Measurements from ENCODE around the gene CEMP1.
"Not testable (repeated sequence)": the region's sequence is repeated elsewhere in the genome, so short reads cannot be mapped to it uniquely, and the experiment has no call there.

The CEMP1 gene, protein sequence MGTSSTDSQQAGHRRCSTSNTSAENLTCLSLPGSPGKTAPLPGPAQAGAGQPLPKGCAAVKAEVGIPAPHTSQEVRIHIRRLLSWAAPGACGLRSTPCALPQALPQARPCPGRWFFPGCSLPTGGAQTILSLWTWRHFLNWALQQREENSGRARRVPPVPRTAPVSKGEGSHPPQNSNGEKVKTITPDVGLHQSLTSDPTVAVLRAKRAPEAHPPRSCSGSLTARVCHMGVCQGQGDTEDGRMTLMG

DNA sequence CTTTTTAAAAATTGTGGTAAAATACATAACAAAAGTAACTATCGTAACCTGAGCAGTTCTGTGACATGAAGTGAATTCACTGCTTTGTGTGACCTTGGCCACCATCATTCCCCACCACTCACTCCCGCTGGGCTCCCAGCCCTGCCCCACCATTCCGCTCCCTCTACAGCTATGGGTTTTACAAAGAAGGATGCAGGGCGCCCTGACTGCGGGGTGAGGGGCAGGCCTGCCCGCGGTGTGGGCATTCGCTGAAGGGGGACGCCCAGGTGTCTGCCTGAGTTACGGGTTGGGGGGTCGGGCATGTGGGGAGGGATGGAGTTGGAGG is at the start of gene CEMP1:
Gene CEMP1, minus strand, starts transcription at position 38 of the 325 bp plus-strand sequence. CDS start 335 bp downstream, outside the sequence.
- no peak for DNase-seq (ENCODE audit: low read depth)

DNA sequence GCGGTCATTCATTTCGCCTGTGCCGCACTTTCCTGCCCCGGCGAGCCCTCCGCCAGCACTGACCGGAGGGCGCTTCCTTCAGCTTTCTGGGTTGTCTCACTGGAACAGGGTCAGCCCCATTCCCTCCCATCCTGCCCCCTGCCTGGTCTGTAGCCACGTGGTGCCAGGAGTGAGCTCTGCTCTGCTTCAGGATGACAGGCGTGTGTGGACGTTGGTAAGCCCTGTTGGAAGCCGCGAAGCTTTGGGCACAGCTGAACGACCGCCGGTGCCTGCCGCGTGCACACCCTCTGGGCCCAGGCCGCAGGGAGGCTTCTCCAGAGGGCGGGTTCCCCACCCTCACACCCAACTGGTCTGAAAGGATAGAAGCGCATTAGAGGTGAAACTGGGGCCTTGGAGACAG is 49.6 kb upstream of the CEMP1 start:
- DNase-seq (ENCODE audit: low read depth): not testable (repeated sequence)

DNA sequence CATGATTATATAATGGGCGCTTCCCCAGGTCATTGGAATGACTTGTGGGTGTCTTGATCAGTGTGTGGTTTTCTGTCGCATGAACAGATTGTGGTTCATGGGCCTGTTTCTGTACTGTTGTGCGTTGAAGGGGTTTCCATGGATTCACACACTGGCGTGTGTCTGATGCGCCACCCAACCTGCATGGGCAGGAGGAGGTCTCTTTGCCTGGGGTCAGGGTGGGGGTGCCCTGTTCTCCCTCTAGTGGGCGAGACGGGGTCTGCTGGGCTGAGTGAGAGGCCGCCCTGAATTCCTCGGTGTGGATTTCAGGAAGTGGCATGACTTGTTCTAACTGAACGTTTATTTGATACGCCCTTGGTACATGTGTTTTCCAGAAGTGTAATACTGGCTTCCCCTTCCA is 48.9 kb upstream of the CEMP1 start:
- DNase-seq (ENCODE audit: low read depth): not testable (repeated sequence)

DNA sequence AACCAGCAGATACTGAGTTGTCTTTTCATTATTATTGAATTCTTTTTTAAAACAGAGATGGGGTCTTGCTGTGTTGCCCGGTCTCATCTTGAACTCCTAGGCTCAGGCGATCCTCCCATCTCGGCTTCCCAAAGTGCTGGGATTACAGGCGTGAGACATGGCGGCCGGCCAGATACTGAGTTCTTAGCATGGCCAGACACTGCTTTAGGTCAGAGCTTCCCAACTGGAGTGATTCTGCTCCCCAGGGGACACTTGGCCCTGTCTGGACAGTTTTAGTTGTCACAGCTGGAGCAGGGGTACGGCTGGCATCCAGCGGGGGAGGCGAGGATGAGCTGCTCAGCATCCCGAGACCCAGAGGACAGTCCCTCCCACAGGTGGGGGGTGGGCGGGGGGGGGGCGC is 47.7 kb upstream of the CEMP1 start:
- DNase-seq (ENCODE audit: low read depth): not testable (repeated sequence)

DNA sequence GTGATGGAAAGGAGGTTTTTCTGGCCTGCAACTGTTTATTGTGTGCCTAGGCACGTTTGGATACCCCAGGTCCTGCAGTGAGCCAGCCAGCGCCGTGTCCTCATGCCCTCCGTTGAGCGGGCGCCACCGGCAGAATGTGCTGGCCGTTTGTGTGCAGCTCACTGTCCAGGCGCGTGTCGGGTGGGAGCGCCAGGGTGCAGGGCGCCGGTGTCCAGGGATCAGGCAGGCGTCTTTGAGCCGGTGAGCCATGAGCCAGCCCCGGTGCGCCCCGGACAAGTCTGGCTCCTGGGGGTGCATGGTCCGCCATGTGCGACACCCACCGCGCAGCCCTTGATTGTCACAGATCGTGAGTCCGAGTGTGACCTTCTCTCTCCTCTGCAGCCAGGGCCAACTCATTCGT is 45.8 kb upstream of the CEMP1 start:
- DNase-seq (ENCODE audit: low read depth): not testable (repeated sequence)

DNA sequence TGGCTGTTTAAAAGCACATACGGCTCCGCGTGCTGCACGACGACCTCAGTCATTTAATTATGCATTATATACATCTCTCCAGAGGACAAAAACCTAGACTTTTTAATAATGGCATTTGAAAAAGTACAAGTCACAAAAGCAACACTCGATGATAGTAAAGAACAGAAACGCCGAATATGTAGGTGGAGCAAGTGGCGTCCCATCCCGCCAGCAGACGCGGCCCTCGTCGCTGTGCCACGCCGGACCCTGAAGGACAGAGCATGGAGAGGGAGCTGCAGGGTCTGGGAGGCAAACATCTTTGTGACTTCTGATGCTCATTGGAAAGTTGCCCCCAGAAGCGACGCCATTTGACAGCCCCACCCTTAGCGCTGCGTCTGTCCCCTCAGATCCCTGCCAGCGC is 44.6 kb upstream of the CEMP1 start:
- not testable (repeated sequence) for DNase-seq (ENCODE audit: low read depth)

DNA sequence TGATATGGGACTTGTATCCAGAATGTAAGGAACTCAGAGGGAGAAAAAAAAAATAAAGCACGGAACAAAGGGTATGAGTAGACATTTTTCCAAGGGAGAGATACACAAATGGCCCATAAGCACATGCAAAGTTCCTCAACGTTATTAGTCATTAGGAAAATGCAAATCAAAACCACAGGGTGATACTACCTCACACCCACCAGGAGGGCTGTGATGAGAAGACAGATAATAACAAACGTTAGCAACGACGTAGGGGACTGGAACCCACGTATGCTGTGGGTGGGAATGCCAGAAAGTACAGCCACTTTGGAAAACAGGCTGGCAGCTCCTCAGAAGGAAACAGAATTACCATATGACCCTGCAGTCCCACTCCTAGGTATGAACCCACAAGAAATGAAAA is 41.5 kb upstream of the CEMP1 start:
- DNase-seq (ENCODE audit: low read depth): not testable (repeated sequence)

DNA sequence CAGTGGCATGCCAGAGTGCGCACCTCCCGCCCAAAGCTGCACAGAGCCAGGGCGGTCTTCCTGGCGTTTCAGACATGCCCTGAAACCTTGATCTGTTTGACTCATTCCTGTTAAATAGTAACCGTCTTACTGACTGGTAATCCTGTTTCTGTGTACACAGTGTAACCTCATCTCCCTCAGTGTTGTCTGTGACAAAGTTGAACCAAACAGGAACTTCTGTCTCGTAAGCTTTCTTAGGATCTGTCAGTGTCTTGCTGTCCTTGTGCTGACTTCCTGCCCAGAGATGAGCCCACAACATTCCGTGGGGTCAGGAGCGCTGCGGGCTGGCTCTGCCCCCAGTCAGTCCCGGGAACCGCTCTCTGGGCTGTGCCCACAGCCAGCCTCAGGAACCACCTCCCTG is 37.4 kb upstream of the CEMP1 start:
- DNase-seq (ENCODE audit: low read depth): not testable (repeated sequence)

DNA sequence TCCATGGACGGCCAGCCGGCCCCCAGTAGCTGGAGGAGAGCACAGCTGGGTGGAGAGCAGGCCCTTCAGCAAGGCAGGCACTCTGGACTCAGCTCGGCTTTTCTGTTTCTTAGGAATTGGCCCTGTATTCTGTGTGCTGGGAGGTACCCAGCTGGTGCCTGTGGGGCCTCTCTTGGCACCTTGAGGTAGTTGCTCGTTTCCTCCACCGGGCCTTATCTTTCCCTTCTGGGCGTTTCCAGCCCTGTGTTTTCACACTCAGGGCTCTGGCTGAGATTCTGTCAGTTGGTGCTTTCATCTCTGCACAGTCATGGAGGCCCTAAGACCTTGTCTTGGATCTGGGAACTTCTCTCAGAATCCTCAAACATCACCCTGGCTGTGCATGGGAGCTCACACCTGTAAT is 36.3 kb upstream of the CEMP1 start:
- not testable (repeated sequence) for DNase-seq (ENCODE audit: low read depth)

DNA sequence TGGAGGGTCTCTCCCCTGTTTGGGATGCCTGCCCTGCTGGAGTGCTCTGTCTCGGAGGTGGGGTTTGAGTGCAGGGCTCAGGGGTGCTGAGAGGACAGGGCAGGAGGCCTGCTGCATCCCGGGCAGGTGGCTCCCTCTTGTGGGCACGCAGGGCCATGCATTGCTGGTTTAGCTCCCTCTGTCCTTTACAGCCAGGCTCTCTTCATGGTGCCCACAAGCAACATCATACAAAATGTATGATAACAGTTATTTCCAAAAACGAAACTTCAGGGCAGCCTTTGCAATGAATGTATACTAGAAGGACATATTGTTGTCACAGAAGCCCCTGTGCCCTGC is 29.6 kb upstream of the CEMP1 start:
- peak; percentile 52 for DNase-seq (ENCODE audit: low read depth)

DNA sequence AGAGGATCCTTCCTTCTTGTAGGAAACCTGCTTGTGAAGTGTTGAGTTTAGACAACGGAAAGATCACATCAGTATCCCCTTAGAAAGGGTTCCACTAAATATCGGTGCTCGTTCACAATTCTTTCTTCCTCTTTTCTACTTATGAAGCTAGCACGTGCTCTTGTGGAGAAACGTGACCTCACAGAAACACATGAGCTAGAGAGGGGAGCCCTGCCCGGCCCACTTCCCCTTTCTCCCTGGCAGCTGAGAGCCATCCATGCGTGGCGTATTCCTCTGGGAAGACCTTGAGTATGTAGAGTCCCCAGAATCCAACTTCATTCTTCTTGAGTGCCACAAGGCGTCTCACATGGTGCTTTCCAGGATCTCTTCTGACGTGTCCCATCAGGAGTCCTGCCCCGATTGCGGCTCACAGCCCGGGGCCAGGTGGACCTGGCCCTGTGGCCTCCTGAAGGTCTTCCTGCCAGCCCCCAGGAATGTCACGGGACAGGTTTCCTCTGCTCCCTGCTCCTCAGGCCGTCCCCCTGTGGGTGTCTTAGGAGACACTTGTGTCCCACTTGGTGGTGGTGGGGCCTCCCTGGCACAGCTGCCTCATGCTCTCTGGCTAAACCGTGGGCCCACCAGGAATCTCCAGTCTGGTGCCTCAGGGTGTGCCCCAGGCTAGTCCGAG is 29.1 kb upstream of the CEMP1 start:
- not testable (repeated sequence) for DNase-seq (ENCODE audit: low read depth)

DNA sequence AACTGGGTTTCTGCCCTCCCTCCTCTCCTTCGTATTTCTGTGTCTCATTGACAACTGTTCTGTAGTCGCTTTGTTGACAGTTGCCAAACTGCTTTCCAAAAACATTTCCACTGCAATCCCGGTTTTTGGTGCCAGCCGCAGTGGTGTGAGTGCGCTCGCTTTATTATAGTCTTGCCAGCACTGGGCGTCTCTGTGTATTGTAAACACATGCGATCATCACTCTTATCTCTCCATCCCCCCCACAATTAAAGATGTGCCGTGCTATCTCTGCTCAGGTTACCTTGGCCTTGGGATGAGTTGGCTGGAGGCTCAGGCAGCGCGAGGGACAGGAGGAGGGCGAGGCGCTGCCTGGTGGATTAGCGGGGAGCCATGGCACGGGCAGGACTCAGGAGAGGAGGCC is 25.9 kb upstream of the CEMP1 start:
- DNase-seq (ENCODE audit: low read depth): not testable (repeated sequence)

DNA sequence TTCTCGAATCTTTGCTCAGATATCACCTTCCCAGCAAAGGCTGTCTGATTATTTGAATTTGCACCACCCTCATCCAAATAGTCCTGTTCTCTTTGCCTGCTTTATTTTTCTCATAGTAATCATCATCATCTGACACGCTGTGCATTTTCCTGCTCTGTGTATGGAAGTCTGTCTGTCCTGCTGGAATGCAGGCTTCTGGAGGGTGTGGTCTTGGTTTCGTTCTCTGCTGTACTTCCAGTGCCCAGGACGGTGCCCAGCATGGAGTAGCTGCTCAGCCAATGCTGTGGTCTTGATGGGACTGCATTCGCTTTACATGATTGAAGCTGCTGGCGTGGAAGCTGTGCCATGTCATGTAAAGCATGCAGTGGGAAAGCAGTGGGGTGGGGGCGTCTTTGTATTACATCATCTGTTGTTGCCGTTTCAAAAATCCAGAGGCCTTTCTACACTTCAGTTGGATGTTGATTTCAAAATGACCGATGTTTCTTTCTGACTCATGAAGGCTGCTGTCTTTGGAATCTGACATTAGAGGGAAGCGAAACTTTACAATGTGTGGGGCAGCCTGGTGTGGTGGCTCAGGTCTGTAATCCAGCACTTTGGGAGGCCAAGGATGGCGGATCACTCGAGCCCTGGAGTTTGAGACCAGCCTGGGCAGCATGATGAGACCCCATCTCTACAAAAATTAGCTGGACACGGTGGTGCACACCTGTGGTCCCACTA is 23.7 kb upstream of the CEMP1 start:
- DNase-seq (ENCODE audit: low read depth): not testable (repeated sequence)

DNA sequence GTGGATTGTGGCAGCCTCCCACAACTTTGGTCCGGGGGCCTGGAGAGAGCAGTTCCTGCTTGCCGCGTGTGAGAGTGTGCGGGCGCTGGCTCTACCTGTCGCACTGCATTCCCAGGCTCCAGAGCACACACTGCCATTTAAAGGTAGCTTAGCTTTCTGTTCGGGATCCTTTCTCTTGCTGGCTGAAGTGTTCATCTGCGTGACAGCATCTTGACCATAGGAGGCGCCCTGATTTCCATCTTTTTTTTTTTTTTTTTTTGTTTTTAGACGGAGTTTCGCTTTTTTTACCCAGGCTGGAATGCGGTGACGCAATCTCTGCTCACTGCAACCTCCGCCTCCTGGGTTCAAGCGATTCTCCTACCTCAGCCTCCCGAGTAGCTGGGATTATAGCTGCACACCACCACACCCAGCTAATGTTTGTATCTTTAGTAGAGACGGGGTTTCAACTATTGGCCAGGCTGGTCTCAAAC is 20.2 kb upstream of the CEMP1 start:
- not testable (repeated sequence) for DNase-seq (ENCODE audit: low read depth)

DNA sequence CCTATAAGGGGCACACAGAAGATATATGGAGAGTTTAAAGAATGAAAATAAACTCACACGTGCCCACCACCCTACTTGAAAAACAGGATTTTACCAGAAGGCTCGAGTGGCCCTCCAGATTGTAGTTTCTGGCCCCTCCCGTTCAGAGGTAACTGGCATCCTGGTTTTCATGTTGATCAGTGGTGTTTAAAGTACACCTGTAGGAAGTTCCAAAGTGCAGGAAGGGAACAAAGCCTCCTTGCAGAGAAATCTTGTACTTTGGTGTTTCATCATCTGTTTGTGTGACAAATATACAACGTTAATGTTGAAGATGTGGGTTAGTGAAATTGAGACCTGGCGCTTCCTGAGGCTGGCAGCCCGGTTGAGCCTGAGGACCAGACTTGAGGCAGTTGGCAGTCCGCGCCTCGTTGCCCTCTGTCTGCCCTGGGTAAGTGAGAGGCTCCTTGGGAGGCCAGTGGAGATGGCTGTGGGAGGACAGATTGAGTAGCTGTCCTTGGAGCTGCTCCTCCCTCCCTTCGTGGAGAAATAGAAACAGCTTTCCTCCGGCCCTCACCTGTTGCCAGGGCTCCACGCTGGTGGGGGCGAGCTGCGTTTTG is 19.2 kb upstream of the CEMP1 start:
- not testable (repeated sequence) for DNase-seq (ENCODE audit: low read depth)

DNA sequence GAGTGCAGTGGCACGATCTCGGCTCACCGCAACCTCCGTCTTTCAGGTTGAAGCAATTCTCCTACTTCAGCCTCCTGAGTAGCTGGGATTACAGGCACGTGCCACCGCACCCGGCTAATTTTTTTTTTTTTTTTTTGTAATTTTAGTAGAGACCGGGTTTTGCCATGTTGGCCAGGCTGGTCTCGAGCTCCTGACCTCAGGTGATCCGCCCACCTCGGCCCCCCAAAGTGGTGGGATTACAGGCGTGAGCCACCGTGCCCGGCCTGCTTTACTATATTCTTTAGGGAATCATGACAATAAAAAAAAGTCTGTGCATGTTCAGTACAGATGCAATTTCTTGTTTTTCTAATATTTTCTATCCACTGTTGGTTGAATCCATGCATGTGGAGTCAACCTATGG is 12.6 kb upstream of the CEMP1 start:
- DNase-seq (ENCODE audit: low read depth): not testable (repeated sequence)

DNA sequence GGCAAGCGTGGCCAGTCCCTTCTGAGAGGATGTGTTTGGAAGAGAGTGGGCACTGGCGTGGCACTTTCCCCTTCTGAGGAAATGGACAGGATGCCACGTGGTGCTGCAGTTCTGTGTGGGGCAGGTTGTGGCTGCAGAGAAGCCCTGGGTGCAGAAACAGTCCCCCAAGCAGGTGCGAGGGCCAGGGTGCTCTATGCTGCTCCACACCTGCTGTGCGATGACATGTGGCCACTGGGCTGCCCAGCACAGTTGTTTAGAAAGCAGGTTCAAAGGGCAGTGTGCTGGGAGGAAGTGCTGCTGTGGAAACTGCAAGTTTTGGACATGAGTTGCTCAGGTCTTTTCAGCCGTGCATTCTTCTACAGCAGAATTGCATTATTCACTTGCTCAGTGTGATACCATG is 10.2 kb upstream of the CEMP1 start:
- not testable (repeated sequence) for DNase-seq (ENCODE audit: low read depth)

DNA sequence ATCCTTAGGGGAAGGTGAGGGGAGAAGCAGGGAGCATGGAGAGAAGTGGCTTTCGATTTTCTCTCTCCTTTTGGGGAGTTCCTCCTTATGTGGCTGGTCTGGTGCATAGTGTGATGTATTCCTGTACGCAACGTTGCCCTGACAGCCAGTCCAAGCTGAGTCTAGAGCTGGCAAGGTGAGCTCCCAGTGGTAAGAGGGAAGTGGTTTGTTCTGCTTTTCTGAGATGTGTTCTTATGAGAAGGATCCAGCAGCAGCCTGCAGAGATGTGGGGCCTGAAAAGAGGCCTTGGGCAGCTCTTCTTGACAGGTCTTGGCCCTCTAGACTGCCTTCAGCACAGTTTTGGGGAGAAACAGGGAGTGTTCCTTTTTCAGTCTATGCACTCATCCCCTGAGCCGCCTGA is 9.7 kb upstream of the CEMP1 start:
- not testable (repeated sequence) for DNase-seq (ENCODE audit: low read depth)

DNA sequence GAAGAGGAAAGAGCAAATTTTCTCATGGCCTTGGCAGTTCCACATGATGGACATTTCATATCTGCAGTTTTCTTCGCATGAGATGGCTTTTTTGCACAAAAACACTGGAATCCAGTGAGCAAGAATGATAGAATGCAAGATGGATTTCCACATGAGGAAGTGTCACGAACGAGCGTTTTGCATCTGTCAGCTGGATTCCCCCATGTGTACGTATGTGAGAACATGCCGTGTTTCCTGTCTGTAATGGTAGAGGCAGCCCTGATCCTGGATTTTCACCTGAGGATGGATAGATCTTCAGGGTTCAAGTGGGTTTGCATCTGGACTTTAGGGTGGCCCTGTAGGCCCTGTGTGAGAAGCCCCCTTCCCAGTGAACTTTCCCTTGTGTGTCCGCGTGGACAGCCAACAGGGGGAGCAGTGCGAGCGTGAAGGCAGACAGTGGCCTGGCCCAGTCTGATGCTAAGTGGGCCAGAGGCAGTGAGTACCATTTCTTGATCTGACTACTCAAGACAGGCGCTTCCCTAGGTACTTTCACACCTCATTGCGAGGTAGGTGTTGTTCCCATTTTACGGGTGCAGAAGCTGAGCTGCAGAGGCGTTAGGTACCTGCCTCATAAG is 8.7 kb upstream of the CEMP1 start:
- DNase-seq (ENCODE audit: low read depth): not testable (repeated sequence)

DNA sequence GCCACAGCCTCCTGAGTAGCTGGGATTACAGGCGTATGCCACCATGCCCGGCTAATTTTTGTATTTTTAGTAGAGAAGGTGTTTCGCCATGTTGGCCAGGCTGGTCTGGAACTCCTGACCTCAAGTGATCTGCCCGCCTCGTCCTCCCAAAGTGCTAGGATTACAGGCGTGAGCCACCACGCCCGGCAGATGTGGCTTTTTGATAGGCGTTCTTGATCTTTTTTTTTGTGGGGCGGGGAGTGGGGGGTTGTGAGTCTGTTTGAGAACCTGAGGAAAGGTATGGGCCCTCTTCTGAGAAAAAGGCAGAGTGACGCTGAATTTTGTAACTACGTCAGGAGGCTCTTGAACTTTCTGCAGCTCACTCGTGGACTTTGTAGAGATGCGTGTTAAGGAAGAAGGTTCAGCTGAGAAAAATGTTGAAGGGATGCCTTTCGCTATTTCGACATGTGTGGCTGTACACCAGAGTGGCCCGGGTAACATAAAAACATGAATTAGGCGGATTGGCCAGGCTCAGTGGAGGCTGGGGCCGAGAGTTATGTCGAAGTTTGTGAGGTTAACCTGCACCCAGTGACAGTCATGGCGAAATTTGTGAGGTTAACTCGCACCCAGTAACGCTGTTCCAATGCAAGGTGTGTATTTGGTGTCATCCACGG is 8.1 kb upstream of the CEMP1 start:
- not testable (repeated sequence) for DNase-seq (ENCODE audit: low read depth)

DNA sequence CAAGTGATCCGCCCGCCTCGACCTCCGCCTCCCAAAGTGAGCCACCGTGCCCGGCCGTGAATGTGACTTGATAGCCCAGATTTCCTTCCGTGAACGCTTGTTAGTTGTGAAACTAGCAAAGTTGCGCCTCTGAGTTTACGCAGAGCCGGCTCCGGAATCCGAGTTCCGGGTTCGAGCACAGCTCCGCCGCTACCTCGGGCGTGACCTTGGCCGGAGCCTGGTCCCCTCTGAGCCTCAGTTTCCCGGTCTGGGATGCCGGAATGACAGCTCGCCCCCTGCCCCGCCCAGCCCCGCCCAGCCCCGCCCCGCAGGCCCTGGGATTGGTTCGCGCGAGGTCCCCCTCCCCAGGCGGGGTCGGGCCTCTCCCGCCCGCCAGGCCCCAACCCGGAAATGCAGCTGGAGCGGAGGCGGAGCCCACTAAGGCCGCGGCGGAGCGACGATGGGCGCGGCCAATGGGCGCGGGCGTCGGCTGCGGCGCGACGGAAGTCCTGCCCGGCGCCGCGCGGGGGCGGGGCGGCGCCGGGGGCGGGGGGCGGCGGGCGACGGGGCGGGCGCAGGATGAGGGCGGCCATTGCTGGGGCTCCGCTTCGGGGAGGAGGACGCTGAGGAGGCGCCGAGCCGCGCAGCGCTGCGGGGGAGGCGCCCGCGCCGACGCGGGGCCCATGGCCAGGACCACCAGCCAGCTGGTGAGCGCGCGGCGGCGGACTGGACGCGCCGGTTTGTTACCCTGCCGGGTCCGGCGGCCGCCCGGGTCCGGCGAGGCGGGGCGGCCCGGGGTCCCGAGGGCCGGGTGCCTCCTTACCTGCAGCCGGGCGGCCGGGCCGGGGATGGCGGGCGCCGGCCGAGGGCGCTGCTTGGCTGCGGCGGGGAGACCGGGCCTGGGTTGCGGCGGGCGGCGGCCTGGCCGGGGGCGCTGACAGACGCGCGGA is 6.5 kb upstream of the CEMP1 start, which contains the start of gene PDPK1:
Gene PDPK1, plus strand, starts transcription at position 571 of the 929 bp plus-strand sequence. Its CDS starts 92 bp downstream, at position 663.
- DNase-seq (ENCODE audit: low read depth): peak; percentile 93
